HEK293 (cell line): ENCODE data around the gene ORAI2.

Experiments
- CTCF ChIA-PET: fragments of 350-600 bp; formaldehyde crosslinking; extraction: SDS; loops from one replicate; lab custom pipeline; 2021; ENCODE audit warnings: antibody characterized with exemption; lab: Yijun Ruan, JAX
- POLR2A ChIA-PET: fragments of 300-600 bp; formaldehyde crosslinking; extraction: SDS; loops from one replicate; lab custom pipeline; 2020; ENCODE audit warnings: antibody characterized with exemption, inconsistent platforms; lab: Yijun Ruan, JAX
- H3K27ac ChIP-seq: fragments of 200-500 bp; sonication (Bioruptor generic); 2 replicates; pipeline ENCODE4 v1.5.1; 2014; ENCODE audit warnings: low read depth, low read length, control low read depth, inconsistent platforms; ENCODE audit errors: extremely low read depth
- H3K36me3 ChIP-seq, 2 experiments: fragments of 200-500 bp in 1 of 2; sonication (Bioruptor generic) in 1 of 2; 1 replicate in 1 of 2; 2 replicates in 1 of 2; pipeline ENCODE4 v1.5.1; 2014 to 2017; ENCODE audit warnings: inconsistent platforms in 2 of 2, low read length in 2 of 2; ENCODE audit not compliant: control insufficient read depth in 2 of 2, insufficient read depth in 1 of 2
- H3K4me1 ChIP-seq: fragments of 200-500 bp; sonication (Bioruptor generic); 2 replicates; pipeline ENCODE4 v1.5.1; 2014; ENCODE audit warnings: mild to moderate bottlenecking, low read length, inconsistent platforms; ENCODE audit not compliant: control insufficient read depth, insufficient read depth
- H3K4me3 ChIP-seq: 2 replicates; pipeline ENCODE4 v1.5.1; 2011; ENCODE audit warnings: low read depth, mild to moderate bottlenecking, control low read depth, low read length, moderate library complexity
- H3K9me3 ChIP-seq: fragments of 200-500 bp; sonication (Bioruptor generic); 2 replicates; pipeline ENCODE4 v1.5.1; 2014; ENCODE audit warnings: low read depth, low read length, inconsistent platforms; ENCODE audit not compliant: control insufficient read depth, insufficient read depth
- EGR2 ChIP-seq: fragments of 450-650 bp; formaldehyde crosslinking; IDR thresholded peaks from 2 replicates; pipeline ENCODE4 v1.5.1; 2016; ENCODE audit warnings: low read depth, missing biosample characterization, missing genetic modification characterization
- FEZF1 ChIP-seq: fragments of 450-650 bp; formaldehyde crosslinking; IDR thresholded peaks from 2 replicates; pipeline ENCODE4 v1.5.1; 2016; ENCODE audit warnings: missing biosample characterization, missing genetic modification characterization
- GLIS2 ChIP-seq: fragments of 450-650 bp; formaldehyde crosslinking; IDR thresholded peaks from 2 replicates; pipeline ENCODE4 v1.5.1; 2016; ENCODE audit warnings: missing biosample characterization, missing genetic modification characterization
- REST ChIP-seq: fragments of 450-650 bp; formaldehyde crosslinking; IDR thresholded peaks from 2 replicates; pipeline ENCODE4 v1.5.1; 2016; ENCODE audit warnings: missing biosample characterization, missing genetic modification characterization
- TSHZ1 ChIP-seq: fragments of 450-650 bp; formaldehyde crosslinking; IDR thresholded peaks from 2 replicates; pipeline ENCODE4 v1.5.1; 2016; ENCODE audit warnings: missing biosample characterization, missing genetic modification characterization, borderline replicate concordance
- ZBTB17 ChIP-seq: fragments of 450-650 bp; formaldehyde crosslinking; IDR thresholded peaks from 2 replicates; pipeline ENCODE4 v1.5.1; 2016; ENCODE audit warnings: missing biosample characterization, missing genetic modification characterization
- ZNF157 ChIP-seq: fragments of 450-650 bp; formaldehyde crosslinking; IDR thresholded peaks from 2 replicates; pipeline ENCODE4 v1.5.1; 2016; ENCODE audit warnings: missing biosample characterization, missing genetic modification characterization
- ZNF37A ChIP-seq: fragments of 450-650 bp; IDR thresholded peaks from 2 replicates; pipeline ENCODE4 v1.5.1; 2018; ENCODE audit warnings: missing biosample characterization, missing genetic modification characterization
- ZNF600 ChIP-seq: fragments of 450-650 bp; formaldehyde crosslinking; IDR thresholded peaks from 2 replicates; pipeline ENCODE4 v1.5.1; 2016; ENCODE audit warnings: missing biosample characterization, missing genetic modification characterization
- ZNF639 ChIP-seq: fragments of 450-650 bp; formaldehyde crosslinking; IDR thresholded peaks from 2 replicates; pipeline ENCODE4 v1.5.1; 2016; ENCODE audit warnings: missing biosample characterization, missing genetic modification characterization
- ZNF777 ChIP-seq: fragments of 450-650 bp; formaldehyde crosslinking; IDR thresholded peaks from 2 replicates; pipeline ENCODE4 v1.5.1; 2017; ENCODE audit warnings: missing biosample characterization, missing genetic modification characterization, borderline replicate concordance
- ZSCAN16 ChIP-seq: fragments of 450-650 bp; formaldehyde crosslinking; IDR thresholded peaks from 2 replicates; pipeline ENCODE4 v1.5.1; 2016; ENCODE audit warnings: missing biosample characterization, missing genetic modification characterization
- TF ChIP-seq, protein P1 (sequence below): fragments of 450-650 bp; formaldehyde crosslinking; IDR thresholded peaks from 2 replicates; pipeline ENCODE4 v1.5.1; 2016; ENCODE audit warnings: missing biosample characterization, missing genetic modification characterization

Gene ORAI2

GRCh38 chr7:102464577-102465280 lies 31.4 kb downstream of the ORAI2 start, which contains the start of the genes ALKBH4 and LRWD1 (continued):
- TF ChIP-seq ZNF777 (tag by site-specific recombination) = peak; percentile 99
- TF ChIP-seq, protein P1, sequence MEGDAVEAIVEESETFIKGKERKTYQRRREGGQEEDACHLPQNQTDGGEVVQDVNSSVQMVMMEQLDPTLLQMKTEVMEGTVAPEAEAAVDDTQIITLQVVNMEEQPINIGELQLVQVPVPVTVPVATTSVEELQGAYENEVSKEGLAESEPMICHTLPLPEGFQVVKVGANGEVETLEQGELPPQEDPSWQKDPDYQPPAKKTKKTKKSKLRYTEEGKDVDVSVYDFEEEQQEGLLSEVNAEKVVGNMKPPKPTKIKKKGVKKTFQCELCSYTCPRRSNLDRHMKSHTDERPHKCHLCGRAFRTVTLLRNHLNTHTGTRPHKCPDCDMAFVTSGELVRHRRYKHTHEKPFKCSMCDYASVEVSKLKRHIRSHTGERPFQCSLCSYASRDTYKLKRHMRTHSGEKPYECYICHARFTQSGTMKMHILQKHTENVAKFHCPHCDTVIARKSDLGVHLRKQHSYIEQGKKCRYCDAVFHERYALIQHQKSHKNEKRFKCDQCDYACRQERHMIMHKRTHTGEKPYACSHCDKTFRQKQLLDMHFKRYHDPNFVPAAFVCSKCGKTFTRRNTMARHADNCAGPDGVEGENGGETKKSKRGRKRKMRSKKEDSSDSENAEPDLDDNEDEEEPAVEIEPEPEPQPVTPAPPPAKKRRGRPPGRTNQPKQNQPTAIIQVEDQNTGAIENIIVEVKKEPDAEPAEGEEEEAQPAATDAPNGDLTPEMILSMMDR = peak; percentile 90

- H3K4me3 ChIP-seq = no peak overlapping the region
- TF ChIP-seq FEZF1 (tag by site-specific recombination) (no peak), ZNF157 (no peak), ZNF639 (tag by site-specific recombination) (no peak), REST (peak; percentile 55; the same call in 1 of the 2 replicates), ZNF600 (tag by site-specific recombination) (peak; percentile 72), ZNF37A (no peak), ZBTB17 (tag by site-specific recombination) (no peak), EGR2 (tag by site-specific recombination) (no peak), ZSCAN16 (no peak), TSHZ1 (tag by site-specific recombination) (no peak), GLIS2 (tag by site-specific recombination) (no peak)
- no peaks in the 10 kb centered on the region; the same call in 1 of the 2 replicates for H3K4me1 ChIP-seq
- no peak overlapping the region for H3K27ac ChIP-seq
- H3K36me3 ChIP-seq = peaks cover 0 to 34% of the 10 kb centered on the region in 2 experiments; a peak in 2 of 3 replicates
- POLR2A ChIA-PET = interaction anchor here (1.6 kb wide), 1 partner anchor 10 kb away, joined by 10 read pairs; no protein-coding TSS in a partner anchor
- H3K9me3 ChIP-seq = no peaks in the 10 kb centered on the region
- CTCF ChIA-PET = interaction anchor here (0.6 to 1.6 kb wide), 4 partner anchors 27 to 172 kb away, joined by 3 to 8 read pairs (median 5); no protein-coding TSS in a partner anchor
These were observed 32.7 kb downstream of the ORAI2 start for GRCh38 chr7:102466097-102466496.
